Forelimb muscle (tissue), 1 donor: ENCODE measurements around the gene SRRT. TPM values are rescaled to one million over a fixed set of nuclear protein-coding genes. Genes with fewer than 3 reads are reported as not detected.

ENCODE experiments used
- DNase-seq: peaks from one replicate; pipeline ENCODE4 v3.0.0-alpha.2; 2013; ENCODE audit warnings: low read depth
- polyA plus RNA-seq: library from polyadenylated mRNA; unstranded; fragments of 120-200 nt; gene quantifications from one replicate; pipeline ENCODE4 v1.2.1, GENCODE V29; 2013; ENCODE audit not compliant: insufficient read length

SRRT gene
- polyA plus RNA-seq, 1 donor, result 98.4 TPM

GRCh38 chr7:100879685-100880261 lies 4.9 kb downstream of the SRRT start:
- DNase-seq, result no peak

DNA sequence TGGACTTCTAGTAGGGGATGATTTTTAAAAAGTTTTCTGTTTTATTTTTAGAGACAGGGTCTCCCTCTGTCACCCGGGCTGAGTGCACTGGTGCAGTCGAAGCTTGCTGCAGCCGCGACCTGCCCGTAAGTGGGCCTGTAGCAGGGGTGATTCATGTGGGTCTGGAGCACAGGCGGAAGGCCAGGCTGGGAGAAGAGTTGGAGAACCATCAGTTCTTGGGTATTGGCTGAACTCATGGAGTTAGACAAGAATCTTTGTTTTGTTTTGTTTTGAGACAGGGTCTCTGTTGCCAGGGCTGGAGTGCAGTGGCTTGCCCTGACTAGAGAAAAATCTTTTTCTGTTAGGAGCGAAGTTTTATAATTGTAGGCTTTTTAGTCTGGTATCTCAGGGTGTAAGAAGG lies 5.7 kb downstream of the SRRT start:
- no peak for DNase-seq

DNA sequence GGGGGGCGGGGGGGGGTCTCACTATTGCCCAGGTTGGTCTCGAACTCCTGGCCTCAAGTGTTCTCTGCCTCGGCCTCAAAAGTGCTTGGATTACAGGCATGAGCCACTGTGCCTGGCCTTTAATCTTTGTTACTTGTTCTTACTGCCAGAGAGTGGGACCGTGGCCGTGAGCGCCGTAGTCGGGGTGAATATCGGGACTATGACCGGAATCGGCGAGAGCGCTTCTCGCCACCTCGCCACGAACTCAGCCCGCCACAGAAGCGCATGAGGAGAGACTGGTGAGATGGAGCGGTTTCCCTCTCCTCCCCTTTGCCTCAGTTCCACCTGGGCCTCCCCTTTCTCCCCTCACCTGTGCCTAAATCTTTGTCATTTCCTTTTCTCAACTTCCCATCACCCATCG lies 6.2 kb downstream of the SRRT start:
- DNase-seq, result no peak

- DNase-seq, result no peak
These were observed 7.3 kb downstream of the SRRT start for GRCh38 chr7:100882201-100882600.

GRCh38 chr7:100882785-100883526 lies 8.1 kb downstream of the SRRT start:
- DNase-seq, result no peak

- no peak for DNase-seq
These were observed 10.0 kb downstream of the SRRT start for GRCh38 chr7:100884736-100885439.

DNA sequence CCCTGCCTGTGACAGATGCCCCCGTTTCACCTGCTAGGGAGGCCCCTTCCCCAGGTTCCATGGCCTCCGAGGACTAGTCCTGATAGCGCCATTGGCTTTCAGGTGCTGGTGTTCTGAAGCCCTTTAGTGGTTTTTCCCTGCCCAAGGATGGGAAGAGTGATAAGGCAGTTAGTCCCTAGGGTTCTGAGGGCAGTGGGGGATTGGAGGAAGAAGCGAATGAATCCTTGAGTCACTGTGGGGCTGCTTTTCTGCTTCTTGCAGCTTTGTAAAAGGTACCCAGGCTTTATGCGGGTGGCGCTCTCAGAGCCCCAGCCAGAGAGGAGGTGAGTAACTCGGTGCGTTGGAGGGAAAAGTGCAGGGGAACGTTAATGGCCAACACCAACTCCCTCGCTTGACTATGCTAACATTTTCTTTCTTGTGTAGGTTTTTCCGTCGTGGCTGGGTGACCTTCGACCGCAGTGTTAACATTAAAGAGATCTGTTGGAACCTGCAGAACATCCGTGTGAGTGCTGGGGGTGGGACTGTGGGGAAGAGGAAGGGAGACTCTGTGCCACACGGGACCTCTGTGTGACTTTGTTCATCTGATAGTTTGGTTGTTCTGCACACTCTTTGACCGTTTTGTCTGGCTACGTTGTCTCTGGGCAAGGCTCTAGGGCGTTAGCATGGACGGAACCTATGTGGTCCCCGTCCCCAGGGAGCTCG lies 10.7 kb downstream of the SRRT start:
- no peak for DNase-seq

GRCh38 chr7:100886142-100886935 lies 11.4 kb downstream of the SRRT start:
- DNase-seq, result no peak

GRCh38 chr7:100886936-100887515 lies 12.1 kb downstream of the SRRT start:
- DNase-seq, result no peak

GRCh38 chr7:100887516-100888290 lies 12.8 kb downstream of the SRRT start:
- no peak for DNase-seq

- DNase-seq, result no peak
These were observed 13.5 kb downstream of the SRRT start for GRCh38 chr7:100888291-100888987.

DNA sequence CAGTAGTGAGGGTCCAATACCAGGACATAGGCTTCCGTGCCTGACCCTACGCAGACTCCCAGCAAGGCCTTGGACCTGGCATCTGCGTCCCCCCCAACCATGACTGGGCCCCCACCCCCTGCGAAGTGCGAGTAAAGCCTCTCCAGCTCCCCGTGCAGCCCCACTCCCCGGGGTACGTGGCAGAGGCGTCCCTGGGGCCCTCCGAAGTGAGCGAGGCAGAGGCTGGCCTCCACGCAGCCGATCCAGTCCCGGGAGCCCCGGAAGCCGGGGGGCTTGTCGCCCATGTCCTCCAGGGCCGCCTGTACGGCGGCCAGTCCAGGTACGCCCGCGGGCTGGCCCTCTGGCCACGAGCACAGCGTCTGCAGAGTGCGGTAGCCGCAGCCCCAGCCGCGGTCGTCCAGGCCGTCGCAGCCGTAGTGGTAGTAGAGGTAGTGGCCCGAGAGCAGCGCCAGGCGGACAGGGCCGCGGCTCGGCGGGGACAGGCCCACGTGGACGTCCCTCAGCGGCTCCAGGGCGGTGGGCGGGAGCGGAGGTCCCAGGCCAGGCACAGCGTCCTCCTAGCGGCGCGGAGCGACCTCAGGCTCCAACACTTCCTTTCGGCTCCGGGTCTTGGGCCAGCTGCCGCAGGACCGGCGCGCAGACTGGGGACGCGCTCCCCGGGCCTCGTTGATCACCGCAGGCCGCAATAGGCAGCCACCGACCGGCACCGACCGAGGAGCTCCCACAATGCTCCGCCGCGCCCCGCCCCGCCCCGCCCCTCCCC lies 14.3 kb downstream of the SRRT start, which contains the start of gene UFSP1:
TSS of gene UFSP1 (minus strand) at position 728 of the 763 bp plus-strand sequence. CDS start at position 284, 444 bp downstream.
- DNase-seq, result no peak

DNA sequence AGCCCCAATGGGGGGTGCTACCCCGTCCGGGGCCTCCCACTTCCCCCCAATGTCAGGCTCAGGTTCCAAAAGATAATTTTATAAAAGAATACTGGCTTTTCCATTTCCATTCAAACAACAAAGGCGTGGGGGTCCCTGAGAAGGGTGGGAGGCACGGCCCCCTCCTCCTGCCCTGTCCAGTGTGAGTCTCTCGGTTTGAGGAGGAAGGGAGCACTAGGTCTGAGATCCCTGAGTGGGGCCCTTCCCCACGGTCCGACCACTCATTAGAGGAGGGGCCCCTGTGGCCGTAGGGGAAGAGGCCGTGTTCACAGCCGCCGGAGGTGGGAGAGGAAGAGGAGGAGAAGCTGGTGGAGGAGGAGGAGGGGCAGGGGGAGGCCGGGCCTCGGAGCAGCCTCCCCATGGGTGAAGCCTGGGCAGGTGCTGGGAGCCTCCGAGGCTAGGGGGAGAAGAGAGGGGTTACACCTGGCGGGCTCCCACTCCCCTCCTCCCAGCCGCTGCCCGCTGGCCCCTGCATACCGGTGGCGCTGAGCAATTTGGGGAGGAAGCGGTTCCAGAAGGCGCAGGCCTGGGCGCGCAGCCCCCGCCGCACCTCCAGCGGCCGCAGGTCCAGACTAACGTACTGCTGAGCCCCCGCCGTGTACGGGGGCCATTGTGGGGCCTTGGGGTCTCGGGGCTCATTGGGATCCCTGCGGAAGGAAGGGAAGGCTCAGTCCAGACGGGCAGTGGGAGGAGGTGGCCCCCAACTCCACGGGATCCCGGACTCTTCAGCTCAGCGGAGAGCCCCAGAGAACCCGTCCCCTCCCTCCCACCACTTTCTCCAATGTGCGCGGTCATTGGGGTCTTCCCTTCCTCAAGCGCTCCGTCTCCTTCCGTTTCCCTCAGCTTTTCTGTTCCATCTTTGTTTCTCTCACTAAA lies 16.0 kb downstream of the SRRT start:
- DNase-seq, result no peak

- no peak for DNase-seq
These were observed 16.8 kb downstream of the SRRT start for GRCh38 chr7:100891568-100892247.

- no peak for DNase-seq
These were observed 17.7 kb downstream of the SRRT start for GRCh38 chr7:100892364-100893317.

DNA sequence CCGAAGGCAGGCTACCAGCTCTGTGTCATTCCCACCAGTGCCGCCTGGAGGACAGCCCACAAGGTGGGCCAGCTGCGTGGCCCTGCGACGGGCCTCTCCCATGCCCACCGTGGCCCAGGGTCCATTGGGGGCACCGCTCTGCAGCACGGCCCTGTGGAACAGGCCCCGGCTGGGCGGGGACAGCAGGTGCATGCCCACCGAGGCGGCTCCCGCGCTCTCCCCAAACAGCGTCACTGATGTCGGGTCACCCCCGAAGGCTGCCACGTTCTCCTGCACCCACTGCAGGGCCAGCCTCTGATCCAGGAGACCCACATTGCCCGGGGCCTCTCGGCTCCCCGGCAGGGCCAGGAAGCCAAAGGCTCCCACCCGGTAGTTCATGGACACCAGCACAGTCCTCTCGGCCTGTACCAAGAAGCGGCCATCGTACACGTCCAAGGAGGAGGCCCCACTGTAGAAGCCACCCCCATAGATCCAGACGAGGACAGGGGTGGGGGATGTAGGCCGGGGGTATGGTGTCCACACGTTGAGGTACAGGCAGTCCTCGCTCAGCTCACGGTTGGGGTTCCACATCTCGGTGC lies 18.5 kb downstream of the SRRT start:
- DNase-seq, result no peak
